Measurements from ENCODE around the gene HIVEP1.

DNA sequence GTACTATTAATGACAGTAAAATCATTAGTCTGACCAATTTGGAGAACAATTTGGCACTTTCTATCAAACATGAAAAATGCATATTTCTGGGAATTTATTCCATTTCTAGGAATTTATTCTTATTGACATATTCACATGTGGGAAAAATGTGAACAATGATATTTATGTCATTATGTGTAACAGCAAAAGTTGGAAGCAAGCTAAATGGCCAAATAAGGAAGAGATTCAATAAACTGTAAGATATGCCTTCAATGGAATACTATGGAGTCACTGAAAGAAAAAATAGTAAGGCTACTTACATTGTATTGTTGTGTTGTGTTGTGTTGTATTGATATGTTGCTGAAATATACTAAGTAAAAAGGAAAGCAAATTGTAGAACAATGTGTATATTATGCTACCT is 177.5 kb downstream of the HIVEP1 start:
- TF ChIP-seq, protein P1, sequence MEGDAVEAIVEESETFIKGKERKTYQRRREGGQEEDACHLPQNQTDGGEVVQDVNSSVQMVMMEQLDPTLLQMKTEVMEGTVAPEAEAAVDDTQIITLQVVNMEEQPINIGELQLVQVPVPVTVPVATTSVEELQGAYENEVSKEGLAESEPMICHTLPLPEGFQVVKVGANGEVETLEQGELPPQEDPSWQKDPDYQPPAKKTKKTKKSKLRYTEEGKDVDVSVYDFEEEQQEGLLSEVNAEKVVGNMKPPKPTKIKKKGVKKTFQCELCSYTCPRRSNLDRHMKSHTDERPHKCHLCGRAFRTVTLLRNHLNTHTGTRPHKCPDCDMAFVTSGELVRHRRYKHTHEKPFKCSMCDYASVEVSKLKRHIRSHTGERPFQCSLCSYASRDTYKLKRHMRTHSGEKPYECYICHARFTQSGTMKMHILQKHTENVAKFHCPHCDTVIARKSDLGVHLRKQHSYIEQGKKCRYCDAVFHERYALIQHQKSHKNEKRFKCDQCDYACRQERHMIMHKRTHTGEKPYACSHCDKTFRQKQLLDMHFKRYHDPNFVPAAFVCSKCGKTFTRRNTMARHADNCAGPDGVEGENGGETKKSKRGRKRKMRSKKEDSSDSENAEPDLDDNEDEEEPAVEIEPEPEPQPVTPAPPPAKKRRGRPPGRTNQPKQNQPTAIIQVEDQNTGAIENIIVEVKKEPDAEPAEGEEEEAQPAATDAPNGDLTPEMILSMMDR (IDR thresholded peaks at IDR 0.05), result no peak
- TF ChIP-seq POLR2AphosphoS5 (IDR thresholded peaks at IDR 0.05) (no peak), EP300 (IDR thresholded peaks at IDR 0.05) (no peak), POLR2A (IDR thresholded peaks at IDR 0.05) (no peak)
